PC-9 (cell line): Measurements from ENCODE around the gene COL4A1.

Experiments used
- EZH2 ChIP-seq: fragments of 200-600 bp; sonication (generic); IDR thresholded peaks from 2 replicates; pipeline ENCODE4 v1.8.0; 2017; ENCODE audit warnings: antibody characterized with exemption, low read depth
- TF ChIP-seq, protein P1 (sequence below): fragments of 200-600 bp; sonication (generic); conservative IDR thresholded peaks from 2 replicates; pipeline ENCODE4 v1.6.1; 2017; ENCODE audit warnings: mixed run types, antibody characterized with exemption, mild to moderate bottlenecking, moderate library complexity

DNA sequence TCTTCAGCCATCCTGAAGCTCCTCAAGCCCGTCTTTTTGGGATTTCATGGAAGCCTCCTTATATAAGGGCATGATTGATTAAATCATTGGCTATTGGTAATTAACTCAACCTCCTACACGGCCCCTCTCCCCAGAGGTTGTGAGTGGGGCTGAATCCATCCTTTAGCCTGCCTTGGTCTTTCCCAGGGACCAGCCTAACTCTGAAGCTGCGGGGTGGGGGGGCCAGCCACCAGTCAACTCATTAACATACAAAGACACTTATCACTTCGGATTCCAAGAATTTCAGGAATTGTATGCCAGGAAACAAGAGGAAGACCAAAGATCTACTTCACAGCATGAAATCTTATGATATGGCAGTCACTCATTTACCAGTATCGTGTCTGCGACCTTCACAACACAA is 9.9 kb downstream of the COL4A1 start:
- no peak for TF ChIP-seq EZH2
- TF ChIP-seq, protein P1, sequence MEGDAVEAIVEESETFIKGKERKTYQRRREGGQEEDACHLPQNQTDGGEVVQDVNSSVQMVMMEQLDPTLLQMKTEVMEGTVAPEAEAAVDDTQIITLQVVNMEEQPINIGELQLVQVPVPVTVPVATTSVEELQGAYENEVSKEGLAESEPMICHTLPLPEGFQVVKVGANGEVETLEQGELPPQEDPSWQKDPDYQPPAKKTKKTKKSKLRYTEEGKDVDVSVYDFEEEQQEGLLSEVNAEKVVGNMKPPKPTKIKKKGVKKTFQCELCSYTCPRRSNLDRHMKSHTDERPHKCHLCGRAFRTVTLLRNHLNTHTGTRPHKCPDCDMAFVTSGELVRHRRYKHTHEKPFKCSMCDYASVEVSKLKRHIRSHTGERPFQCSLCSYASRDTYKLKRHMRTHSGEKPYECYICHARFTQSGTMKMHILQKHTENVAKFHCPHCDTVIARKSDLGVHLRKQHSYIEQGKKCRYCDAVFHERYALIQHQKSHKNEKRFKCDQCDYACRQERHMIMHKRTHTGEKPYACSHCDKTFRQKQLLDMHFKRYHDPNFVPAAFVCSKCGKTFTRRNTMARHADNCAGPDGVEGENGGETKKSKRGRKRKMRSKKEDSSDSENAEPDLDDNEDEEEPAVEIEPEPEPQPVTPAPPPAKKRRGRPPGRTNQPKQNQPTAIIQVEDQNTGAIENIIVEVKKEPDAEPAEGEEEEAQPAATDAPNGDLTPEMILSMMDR = no peak
